GM10847 (cell line): Measurements from ENCODE around the gene TLE4.

ENCODE experiments used
- POLR2A ChIP-seq: IDR thresholded peaks from 2 replicates; pipeline ENCODE4 v1.6.1; 2011; ENCODE audit not compliant: insufficient read length; ENCODE audit errors: extremely low read depth

Gene TLE4

DNA sequence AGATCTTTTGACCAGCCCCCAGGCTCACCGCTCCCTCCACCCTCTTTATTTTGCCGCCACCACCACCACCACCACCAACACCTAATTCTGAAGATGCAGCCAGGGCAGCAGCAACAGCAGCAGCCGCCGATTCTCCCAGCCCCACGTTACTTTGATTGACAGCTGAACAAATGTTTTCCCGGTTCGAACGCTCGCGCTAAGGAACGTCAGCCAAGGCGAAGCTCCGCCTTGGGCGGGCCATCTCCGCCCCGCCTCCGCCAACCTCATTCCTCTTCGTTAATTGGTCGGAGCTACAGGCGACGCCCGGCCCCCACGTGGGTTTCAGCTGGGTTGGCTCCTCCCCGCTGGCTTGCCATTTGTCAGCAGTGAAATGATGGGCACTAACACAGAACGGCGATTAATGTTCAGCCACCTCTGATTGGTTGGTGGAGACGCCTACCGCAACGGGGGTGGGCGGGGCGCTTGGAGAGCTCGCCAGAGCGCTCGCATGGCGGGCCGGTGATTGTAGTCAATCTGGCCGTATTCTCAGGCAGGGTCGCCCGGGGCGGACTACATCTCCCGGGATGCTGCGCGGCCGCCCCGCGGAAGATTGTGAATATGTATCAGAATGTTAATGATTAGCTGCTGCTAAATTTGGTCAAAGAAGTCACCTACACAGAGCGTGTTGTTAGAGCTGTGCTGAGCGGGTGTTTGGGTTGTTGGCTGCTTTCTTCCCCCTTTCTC lies at the start of gene TLE4:
Gene TLE4, plus strand, starts transcription at position 657 of the 723 bp plus-strand sequence. CDS start 826 bp downstream, outside the sequence.
- peak; percentile 53 for TF ChIP-seq POLR2A

DNA sequence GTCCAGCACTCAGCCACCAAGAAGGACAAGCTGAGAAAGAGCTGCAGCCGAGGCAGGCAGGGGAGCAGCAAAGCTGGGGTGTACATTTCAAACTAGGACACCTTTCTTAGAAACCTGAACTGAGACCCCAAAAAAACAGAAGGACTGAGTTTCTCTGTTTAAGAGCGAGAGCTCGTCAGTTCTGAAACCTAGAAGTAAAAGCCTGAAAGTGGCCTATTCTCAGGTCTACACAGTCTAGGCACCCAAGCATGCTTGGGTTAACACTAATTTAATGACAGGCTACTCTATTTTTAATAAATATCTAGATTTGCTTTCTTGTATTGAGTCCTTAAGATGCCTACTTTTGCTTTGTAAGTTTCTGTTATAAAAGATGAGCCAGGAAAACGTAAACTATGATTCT lies 49.0 kb upstream of the TLE4 start:
- TF ChIP-seq POLR2A = no peak

DNA sequence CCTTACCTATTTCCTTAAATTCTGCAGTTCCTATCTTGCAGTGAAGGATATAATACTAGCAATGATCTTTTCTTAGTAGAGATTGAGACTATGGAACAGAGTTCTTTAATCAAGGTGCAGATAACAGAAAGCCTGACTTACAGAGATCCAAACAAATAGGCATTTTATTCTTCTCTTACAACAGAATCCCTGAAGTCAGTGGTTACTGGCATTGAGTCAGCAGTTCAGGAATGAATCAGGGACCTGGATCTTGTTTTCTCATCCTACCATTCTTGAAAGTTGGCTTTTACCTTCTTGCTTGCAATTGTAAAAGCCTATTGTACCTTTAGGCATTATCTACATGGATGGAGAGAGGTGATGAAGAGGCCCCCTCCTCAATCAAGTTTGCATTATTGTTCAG lies 47.5 kb upstream of the TLE4 start:
- no peak for TF ChIP-seq POLR2A

DNA sequence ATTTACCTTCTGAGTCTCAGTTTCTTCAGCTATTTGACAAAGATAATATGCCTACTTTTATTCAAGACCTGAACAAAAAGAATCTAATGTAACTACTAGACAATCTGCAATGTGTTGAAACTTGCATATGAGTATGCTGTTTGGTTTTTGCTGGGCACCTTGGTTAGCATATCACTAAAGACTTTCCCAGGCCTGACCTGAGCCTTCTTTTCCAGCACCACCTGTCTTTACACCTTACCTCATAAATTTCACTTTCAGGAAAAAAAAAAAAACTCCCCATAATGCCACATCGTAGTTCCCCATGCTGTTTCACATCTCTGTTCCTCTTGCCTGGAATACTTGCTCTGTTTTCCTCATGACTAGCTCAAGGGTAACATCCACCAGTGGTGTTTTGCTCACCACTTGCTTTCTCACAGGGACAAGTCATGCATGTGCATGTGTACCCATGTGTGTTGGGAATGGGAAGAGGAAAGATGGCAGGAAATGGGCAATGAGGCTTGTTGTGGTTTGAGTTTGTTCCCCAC lies 45.6 kb upstream of the TLE4 start:
- TF ChIP-seq POLR2A = no peak

DNA sequence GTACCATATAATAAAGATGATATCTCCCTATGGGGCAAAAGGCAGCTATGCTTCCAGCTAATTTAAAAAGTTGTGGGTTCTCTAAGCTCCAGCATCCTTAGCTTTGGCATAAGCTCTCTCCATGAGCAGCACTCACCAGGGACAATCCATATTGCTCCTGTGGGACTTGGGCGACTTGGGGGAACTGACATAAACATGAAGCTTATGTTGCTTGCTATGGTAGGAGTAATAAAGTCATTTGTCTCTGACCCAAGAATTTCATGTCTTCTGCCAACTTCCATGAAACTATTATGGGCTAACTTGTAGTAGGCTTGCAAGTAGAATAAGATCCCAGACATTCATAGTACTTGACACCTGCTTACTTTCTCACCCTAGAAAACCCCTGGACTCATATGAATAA lies 36.2 kb upstream of the TLE4 start:
- no peak for TF ChIP-seq POLR2A

DNA sequence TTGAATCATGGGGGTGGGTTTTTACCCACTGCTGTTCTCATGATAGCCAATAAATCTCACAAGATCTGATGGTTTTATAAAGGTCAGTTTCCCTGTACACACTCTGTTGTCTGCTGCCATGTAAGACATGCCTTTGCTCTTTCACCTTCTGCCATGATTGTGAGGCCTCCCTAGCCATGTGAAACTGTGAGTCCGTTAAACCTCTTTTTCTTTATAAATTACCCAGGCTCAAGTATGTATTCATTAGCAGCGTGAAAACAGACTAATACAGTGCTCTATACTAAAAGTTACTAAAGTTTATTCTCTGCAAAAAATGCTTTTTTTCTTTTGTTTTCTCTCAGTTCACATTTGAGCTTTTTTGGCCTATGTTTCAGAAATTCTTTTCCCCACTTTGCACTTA lies 33.9 kb upstream of the TLE4 start:
- TF ChIP-seq POLR2A = no peak

DNA sequence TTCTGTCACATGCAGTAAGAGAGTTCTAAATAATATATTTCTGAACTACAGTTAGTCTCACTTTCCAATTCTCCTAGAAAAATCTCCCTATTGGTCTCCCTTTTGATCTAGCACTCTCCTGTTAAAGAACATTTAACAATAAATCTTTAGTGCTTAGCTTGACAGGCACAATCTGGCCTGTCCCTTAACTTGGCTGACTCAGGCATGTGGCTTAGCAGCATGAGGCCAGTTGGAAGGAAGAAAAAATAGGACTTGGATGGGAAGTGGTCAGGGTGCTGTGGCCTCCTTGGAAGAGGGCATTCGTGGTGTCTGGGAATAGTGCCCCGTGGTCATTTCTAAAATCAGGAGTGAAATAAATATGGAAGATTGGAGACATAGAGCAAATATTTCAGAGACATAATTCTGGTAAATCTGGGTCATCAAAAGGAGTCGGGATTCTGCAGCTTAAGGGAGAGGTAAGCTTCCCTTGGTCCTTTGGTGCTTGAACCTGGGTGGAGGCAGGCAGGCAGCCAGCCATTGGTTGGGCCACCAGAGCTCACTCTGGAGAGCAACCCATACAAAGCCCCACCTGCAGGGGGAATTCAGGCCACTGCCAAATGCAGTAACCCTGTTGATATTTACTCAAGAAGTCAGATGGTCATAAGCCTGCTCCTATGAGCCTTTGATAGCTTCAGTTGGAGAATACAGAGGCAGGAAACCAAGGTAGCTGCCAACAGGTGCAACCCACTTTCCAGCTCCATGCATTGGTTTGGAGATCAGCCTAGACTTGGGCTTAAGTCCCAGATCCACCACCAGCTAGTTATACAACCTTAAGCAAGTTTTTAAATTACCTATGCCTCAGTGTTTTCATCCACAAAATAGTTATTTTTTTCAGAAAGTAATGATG lies 28.8 kb upstream of the TLE4 start:
- no peak for TF ChIP-seq POLR2A

DNA sequence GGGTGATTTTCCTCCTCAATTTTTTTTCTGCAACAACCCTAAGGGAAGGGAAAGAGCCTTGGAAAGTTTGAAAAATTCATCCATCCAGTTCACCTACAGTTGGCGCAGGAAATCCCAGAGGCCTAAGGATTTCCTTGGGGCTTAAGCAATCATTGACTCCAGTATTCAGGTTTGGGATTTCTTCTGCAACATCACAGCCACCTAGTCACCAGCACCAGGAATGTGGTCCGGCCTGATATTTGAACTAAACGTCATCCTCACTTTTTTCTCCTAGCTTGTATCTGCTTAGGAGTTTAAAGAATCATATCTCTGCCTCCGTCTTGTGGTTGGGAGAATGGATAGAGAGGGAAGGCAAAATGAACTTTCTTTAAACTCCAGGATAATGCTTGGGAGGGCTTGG lies 20.2 kb upstream of the TLE4 start:
- no peak for TF ChIP-seq POLR2A

DNA sequence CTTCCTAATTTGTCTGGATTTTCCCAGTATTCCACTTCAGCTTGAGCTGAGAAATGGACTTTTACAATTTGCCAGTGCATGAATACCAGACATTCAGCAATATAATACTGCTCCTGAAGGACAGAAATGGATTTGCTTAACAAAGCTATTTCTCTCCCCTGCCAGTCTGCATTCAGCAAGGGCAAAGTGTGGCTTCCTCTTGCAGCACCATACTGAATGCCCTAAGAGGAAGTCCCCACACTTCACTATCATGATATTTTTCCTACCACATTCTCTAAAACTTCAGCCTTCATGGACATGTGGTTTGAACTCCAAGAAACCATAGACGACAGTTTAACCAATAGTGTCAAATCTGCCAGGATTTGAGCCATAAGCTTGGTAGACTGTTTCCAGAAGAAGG lies 19.8 kb upstream of the TLE4 start:
- TF ChIP-seq POLR2A = no peak

DNA sequence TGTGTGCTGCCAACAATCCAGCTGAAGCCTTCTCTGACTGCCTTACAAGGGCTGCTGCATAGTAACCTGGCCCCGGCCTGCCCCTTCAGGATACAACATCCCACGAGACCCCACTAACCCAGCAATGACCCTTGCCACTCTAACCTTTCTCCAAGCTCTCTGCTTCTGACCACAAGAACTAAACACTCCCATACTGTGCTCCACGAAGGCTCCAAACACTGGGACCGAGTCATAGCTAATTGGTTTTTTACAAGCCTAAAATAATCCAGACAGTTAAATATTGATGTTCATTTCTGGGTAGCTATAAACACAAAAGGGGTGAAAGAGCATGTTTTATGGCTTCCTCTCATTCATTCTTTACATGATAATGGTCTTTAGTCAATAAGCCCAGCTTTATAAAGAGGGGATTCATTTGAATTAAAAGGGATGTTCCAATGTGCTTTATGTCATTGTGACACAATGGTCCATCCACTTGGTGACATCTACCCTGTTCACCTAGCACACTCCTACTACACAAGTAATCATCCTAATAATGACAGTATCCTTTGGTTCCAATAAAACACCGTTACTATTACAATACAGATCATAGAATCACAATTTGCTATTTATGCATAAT lies 16.2 kb upstream of the TLE4 start:
- TF ChIP-seq POLR2A = no peak

DNA sequence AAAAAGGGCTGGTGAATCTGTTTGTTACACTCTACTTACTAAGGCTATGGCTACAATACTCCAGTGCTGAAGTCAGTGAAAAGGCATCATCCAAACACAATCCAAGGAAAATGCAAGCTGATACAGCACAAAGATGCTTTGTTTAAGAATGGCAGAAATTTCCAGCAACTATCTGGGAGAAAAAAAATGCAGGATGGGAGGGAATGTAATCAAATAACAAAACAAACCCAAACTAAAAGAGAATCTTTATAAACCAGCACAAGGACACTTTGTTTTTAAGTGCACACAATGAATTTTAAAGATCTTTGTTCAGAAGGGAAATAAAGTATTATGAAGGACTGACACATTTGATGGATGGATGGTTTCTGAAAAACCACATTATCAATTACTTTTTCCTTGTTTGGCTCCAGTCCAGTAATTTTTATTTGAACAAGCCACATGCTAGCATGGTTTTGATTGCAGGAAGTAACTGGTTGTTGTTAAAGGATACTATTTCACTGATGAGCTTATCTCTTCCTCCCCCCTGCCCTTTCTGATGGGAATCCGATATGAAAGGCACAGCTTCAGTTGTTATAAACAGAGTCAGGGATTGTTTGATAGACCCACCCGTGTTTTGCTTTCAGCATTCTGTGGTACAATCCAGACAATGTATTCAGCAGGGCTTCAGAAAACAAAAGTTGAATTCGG lies 12.1 kb upstream of the TLE4 start:
- no peak for TF ChIP-seq POLR2A

DNA sequence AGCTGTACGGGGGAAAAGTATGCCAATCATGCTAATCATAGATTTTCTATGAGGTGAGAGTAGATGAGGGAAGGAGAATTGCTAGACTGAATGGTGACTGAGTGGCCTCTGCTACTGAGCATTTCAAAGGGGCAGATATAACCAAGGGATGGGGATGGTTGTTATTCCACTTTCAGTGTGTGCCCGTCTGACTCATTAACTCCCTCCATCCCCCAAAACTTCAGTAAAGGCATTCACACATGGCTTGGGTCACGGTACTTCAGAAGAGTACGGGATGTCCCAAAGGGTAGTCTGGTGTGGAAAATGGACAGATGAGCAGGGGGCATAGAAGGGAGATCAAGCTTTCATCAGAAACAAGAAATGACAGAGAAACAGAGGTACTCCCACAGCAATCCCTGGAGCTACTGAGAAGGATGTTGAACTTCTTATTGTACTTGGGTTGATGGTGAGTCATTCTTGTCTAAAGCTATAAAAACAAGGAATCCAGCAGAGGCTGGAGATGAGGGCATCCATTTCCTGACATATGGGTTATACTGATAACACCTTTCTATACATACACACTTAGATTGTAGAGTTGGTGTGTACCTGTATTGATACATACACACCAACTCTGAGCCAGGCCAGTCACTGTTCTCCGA lies 8.9 kb upstream of the TLE4 start:
- no peak for TF ChIP-seq POLR2A

DNA sequence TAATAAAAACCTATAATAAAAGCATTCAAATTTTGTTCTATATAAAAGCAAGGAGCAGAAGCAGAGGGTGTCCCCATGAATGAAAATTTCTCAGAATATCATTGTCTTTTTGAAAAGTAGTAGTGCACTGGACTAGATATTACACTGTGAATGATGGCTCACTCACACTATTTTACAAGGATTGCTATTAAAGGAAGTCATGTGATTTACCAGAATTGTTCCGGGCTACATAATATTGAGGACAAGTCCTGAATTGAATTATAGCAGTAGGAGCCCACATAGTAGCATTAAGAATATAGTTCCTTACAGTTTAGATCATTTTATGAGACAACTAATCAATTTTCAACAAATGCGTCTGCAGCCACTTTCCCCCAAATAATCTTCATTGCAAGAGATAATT lies 7.7 kb upstream of the TLE4 start:
- no peak for TF ChIP-seq POLR2A

DNA sequence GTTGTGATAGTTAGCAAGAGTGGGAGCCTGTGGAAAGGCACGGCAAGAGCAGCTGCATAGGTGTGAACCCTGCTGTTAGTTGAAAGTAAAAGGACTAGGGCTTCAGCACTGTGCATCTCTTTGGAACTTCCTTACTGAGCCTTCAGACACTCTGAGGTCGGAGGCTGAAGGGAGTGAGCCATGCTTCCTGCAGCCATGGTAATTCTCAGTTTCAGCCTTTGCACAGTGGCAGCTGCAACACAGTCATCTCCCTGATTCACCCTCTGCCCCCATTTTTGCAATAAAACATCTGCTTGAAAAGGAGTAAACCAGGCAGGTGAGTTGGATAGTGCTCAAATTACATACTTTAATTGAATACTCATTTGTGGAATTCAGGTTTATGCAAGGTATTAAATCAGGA lies 6.5 kb upstream of the TLE4 start:
- TF ChIP-seq POLR2A = no peak

DNA sequence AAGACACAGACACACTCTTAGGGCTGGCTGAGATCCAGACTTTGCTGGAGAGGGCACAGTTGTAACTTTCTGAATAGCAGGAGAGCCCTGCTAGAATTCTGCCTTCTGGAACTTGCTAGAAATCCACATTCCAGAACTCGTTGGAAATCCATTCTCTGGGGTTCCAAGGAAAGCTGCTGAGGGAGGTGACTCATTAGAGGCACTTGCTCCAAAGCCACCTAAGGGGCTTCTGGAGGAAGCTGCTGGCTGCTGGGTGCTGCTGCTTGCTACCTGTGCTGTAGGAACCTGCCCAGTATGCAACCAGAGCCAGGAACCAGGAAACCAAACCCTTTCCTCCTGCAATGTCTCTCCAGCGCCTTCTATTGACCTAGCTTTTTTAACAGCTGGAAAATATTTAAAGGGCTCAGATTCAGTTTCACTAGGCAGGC lies 4.1 kb upstream of the TLE4 start:
- no peak for TF ChIP-seq POLR2A
